SK-N-SH (cell line): ENCODE measurements around the gene TEKT4. TPM values are rescaled to one million over a fixed set of nuclear protein-coding genes. Genes with fewer than 3 reads are reported as not detected.

Experiments used
- CTCF ChIA-PET: fragments of 300-600, 350-600 bp; formaldehyde crosslinking; extraction: SDS; loops from one replicate; lab custom pipeline; 2021; lab: Yijun Ruan, JAX
- POLR2A ChIA-PET: fragments of 350-600 bp; sonication (Branson Sonifier 250); formaldehyde crosslinking; extraction: SDS; loops from one replicate; lab custom pipeline; 2020; ENCODE audit warnings: antibody characterized with exemption, inconsistent platforms; lab: Yijun Ruan, JAX
- DNase-seq: peaks from one replicate; pipeline ENCODE4 v3.0.0; 2012
- H2AFZ ChIP-seq: fragments of 200-600 bp; sonication (generic); 2 replicates; pipeline ENCODE4 v1.8.1; 2016; ENCODE audit warnings: antibody characterized with exemption, mild to moderate bottlenecking, low read depth
- H3F3A ChIP-seq: fragments of 200-600 bp; sonication (generic); replicated peaks from 2 replicates; pipeline ENCODE3; 2016; ENCODE audit warnings: antibody characterized with exemption, mild to moderate bottlenecking; ENCODE audit not compliant: insufficient read depth
- H3K27ac ChIP-seq, 2 experiments: fragments of 200-500 bp in 1 of 2; fragments of 200-600 bp in 1 of 2; sonication (Bioruptor generic) in 1 of 2; sonication (generic), shearing (Covaris generic) in 1 of 2; 2 replicates each; pipeline versions ENCODE4 v1.5.1 to v1.6.1; 2014 to 2016; ENCODE audit warnings: low read depth in 2 of 2, inconsistent platforms in 1 of 2, low read length in 1 of 2, mild to moderate bottlenecking in 1 of 2, mixed read lengths in 1 of 2
- H3K27me3 ChIP-seq: fragments of 200-600 bp; sonication (generic), shearing (Covaris generic); 2 replicates; pipeline ENCODE4 v1.6.1; 2016; ENCODE audit warnings: mixed run types; ENCODE audit not compliant: insufficient read depth
- H3K36me3 ChIP-seq, 2 experiments: fragments of 200-500 bp in 1 of 2; fragments of 200-600 bp in 1 of 2; sonication (Bioruptor generic) in 1 of 2; sonication (generic) in 1 of 2; replicated peaks in 1 of 2; 2 replicates each; pipeline versions ENCODE3 to v1.5.1; 2014 to 2016; ENCODE audit warnings: low read length in 1 of 2, mild to moderate bottlenecking in 1 of 2; ENCODE audit not compliant: insufficient read depth in 2 of 2, control insufficient read depth in 1 of 2
- H3K4me1 ChIP-seq, 2 experiments: fragments of 200-500 bp in 1 of 2; fragments of 200-600 bp in 1 of 2; sonication (Bioruptor generic) in 1 of 2; sonication (generic), shearing (Covaris generic) in 1 of 2; 2 replicates each; pipeline versions ENCODE4 v1.5.1 to v1.6.1; 2014 to 2016; ENCODE audit warnings: low read depth in 1 of 2, low read length in 1 of 2, mixed run types in 1 of 2; ENCODE audit not compliant: insufficient read depth in 2 of 2, control insufficient read depth in 1 of 2
- H3K4me2 ChIP-seq: fragments of 200-600 bp; sonication (generic), shearing (Covaris generic); 2 replicates; pipeline ENCODE4 v1.6.1; 2017; ENCODE audit warnings: mixed run types
- H3K4me3 ChIP-seq, 2 experiments: fragments of 200-500 bp in 1 of 2; fragments of 200-600 bp in 1 of 2; sonication (Bioruptor generic) in 1 of 2; sonication (generic), shearing (Covaris generic) in 1 of 2; 2 replicates each; pipeline versions ENCODE4 v1.5.1 to v1.8.1; 2014 to 2016; ENCODE audit warnings: low read depth in 2 of 2, inconsistent platforms in 1 of 2, low read length in 1 of 2, mild to moderate bottlenecking in 1 of 2, mixed read lengths in 1 of 2, moderate library complexity in 1 of 2
- H3K79me2 ChIP-seq: fragments of 200-600 bp; sonication (generic); 2 replicates; pipeline ENCODE4 v1.8.1; 2017; ENCODE audit warnings: mild to moderate bottlenecking; ENCODE audit not compliant: insufficient read depth
- H3K9ac ChIP-seq: fragments of 200-600 bp; sonication (generic); 2 replicates; pipeline ENCODE4 v1.6.1; 2017; ENCODE audit warnings: mixed run types
- H3K9me2 ChIP-seq: fragments of 200-600 bp; sonication (generic); 2 replicates; pipeline ENCODE4 v1.6.1; 2017; ENCODE audit warnings: mixed run types
- H3K9me3 ChIP-seq: fragments of 200-600 bp; sonication (generic); 2 replicates; pipeline ENCODE4 v1.6.1; 2017; ENCODE audit warnings: mixed run types, mild to moderate bottlenecking, moderate library complexity
- H4K20me1 ChIP-seq: fragments of 200-600 bp; sonication (generic); 2 replicates; pipeline ENCODE4 v1.6.1; 2017; ENCODE audit warnings: mild to moderate bottlenecking, mixed run types; ENCODE audit not compliant: insufficient read depth
- CHD2 ChIP-seq: fragments of 150-350 bp; IDR thresholded peaks from 2 replicates; pipeline ENCODE4 v1.6.1; 2018; ENCODE audit warnings: low read length; ENCODE audit not compliant: partially characterized antibody
- CTCF ChIP-seq: fragments of 200-600 bp; sonication (generic); IDR thresholded peaks from 2 replicates; pipeline ENCODE4 v1.6.1; 2017; ENCODE audit warnings: antibody characterized with exemption, mild to moderate bottlenecking, moderate library complexity
- FOXJ3 ChIP-seq: sonication (generic); formaldehyde crosslinking; IDR thresholded peaks from 2 replicates; pipeline ENCODE4 v1.5.1; 2020; ENCODE audit warnings: mild to moderate bottlenecking, missing genetic modification reagents
- GABPA ChIP-seq: IDR thresholded peaks from 2 replicates; pipeline ENCODE4 v1.4.0; 2012; ENCODE audit warnings: low read depth, mild to moderate bottlenecking
- JUND ChIP-seq: IDR thresholded peaks from 2 replicates; pipeline ENCODE4 v1.4.0; 2012
- MXI1 ChIP-seq: IDR thresholded peaks from 2 replicates; pipeline ENCODE4 v1.6.1; 2012; ENCODE audit warnings: mild to moderate bottlenecking, low read depth, low read length, improper control_type of control experiment
- REST ChIP-seq: IDR thresholded peaks from 2 replicates; pipeline ENCODE4 v1.6.1; 2012; ENCODE audit warnings: mild to moderate bottlenecking, low read depth, low read length, moderate library complexity
- SMC3 ChIP-seq: IDR thresholded peaks from 2 replicates; pipeline ENCODE4 v1.6.1; 2012; ENCODE audit warnings: low read depth, low read length, improper control_type of control experiment
- WGBS: methylation state at CpG from one replicate; pipeline ENCODE4 v1.1.6; 2017; ENCODE audit warnings: low lambda C conversion rate; 5-methylcytosine and 5-hydroxymethylcytosine counted together
- polyA plus RNA-seq, 3 experiments: library from polyadenylated mRNA; depleted of rRNA; stranded (reverse); fragments of >200 nt; gene quantifications; 2 replicates each; pipeline ENCODE4 v1.2.3, GENCODE V29; 2012
- TF ChIP-seq, protein P1 (sequence below): IDR thresholded peaks from 2 replicates; pipeline ENCODE4 v1.4.0; 2012; ENCODE audit warnings: low read depth, borderline replicate concordance
- TF ChIP-seq, protein P2 (sequence below): fragments of 150-350 bp; IDR thresholded peaks from 2 replicates; pipeline ENCODE4 v1.6.1; 2017; ENCODE audit warnings: antibody characterized with exemption, low read length, low read depth, borderline replicate concordance

The TEKT4 gene
- polyA plus RNA-seq, 1 of the 3 experiments (the other 2 are of a cell fraction), result not detected

GRCh38 chr2:94872676-94873361 is 1.6 kb downstream of the TEKT4 start:
- peaks cover 28% of the 10 kb centered on the region; the same call in 1 of the 2 replicates for H3K27me3 ChIP-seq
- POLR2A ChIA-PET, result no interaction called here
- TF ChIP-seq, protein P1, sequence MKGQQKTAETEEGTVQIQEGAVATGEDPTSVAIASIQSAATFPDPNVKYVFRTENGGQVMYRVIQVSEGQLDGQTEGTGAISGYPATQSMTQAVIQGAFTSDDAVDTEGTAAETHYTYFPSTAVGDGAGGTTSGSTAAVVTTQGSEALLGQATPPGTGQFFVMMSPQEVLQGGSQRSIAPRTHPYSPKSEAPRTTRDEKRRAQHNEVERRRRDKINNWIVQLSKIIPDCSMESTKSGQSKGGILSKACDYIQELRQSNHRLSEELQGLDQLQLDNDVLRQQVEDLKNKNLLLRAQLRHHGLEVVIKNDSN, result no peak
- TF ChIP-seq MXI1, result no peak
- TF ChIP-seq GABPA, result no peak
- TF ChIP-seq, all 33 proteins: peak for 0
- Histone ChIP-seq H4K20me1 (no peaks in the 10 kb centered on the region), H3K9me3 (no peaks in the 10 kb centered on the region), H3K36me3 (no peaks in the 10 kb centered on the region), H3K9ac (no peak overlapping the region), H3K4me3 (no peak overlapping the region), H3K4me1 (no peaks in the 10 kb centered on the region; a peak in 1 of 4 replicates), H3K4me2 (no peak overlapping the region), H3F3A (no peaks in the 10 kb centered on the region), H3K27ac (no peak overlapping the region), H3K9me2 (no peaks in the 10 kb centered on the region), H2AFZ (no peak overlapping the region), H3K79me2 (no peaks in the 10 kb centered on the region)
- CTCF ChIA-PET, result interaction anchor here (1.2 to 1.3 kb wide), 3 partner anchors 8 to 243 kb away, joined by 4 read pairs; no protein-coding TSS in a partner anchor
- 21% methylated on average over 5 of the region's 12 CpGs for WGBS
- DNase-seq, result peak; percentile 7

- H3K36me3 ChIP-seq, result no peaks in the 10 kb centered on the region
- POLR2A ChIA-PET, result no interaction called here
- H2AFZ ChIP-seq, result no peak overlapping the region
- no peaks in the 10 kb centered on the region for H3K79me2 ChIP-seq
- no peak overlapping the region for H3K4me2 ChIP-seq
- H3K9me2 ChIP-seq, result no peaks in the 10 kb centered on the region
- TF ChIP-seq FOXJ3 (CRISPR knock-in tag) (no peak), CTCF (no peak), JUND (no peak), REST (no peak), SMC3 (no peak), CHD2 (no peak)
- TF ChIP-seq, protein P2, sequence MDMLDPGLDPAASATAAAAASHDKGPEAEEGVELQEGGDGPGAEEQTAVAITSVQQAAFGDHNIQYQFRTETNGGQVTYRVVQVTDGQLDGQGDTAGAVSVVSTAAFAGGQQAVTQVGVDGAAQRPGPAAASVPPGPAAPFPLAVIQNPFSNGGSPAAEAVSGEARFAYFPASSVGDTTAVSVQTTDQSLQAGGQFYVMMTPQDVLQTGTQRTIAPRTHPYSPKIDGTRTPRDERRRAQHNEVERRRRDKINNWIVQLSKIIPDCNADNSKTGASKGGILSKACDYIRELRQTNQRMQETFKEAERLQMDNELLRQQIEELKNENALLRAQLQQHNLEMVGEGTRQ, result no peak
- H3K9me3 ChIP-seq, result no peaks in the 10 kb centered on the region
- H3K27ac ChIP-seq, result no peak overlapping the region
- H3F3A ChIP-seq, result no peaks in the 10 kb centered on the region
- peaks cover 28% of the 10 kb centered on the region; the same call in 1 of the 2 replicates for H3K27me3 ChIP-seq
- H3K4me3 ChIP-seq, result peak overlapping the region in 1 of 2 experiments; percentile 43; a peak in 1 of 4 replicates
- H4K20me1 ChIP-seq, result no peaks in the 10 kb centered on the region
- CTCF ChIA-PET, result interaction anchor here (1.2 to 1.3 kb wide), 3 partner anchors 9 to 242 kb away, joined by 4 read pairs; no protein-coding TSS in a partner anchor
- peak; percentile 19 for DNase-seq
- H3K9ac ChIP-seq, result no peak overlapping the region
- no peaks in the 10 kb centered on the region; a peak in 1 of 4 replicates for H3K4me1 ChIP-seq
- 11% methylated on average over 6 of the region's 28 CpGs for WGBS
Measured at GRCh38 chr2:94873362-94874276, 2.4 kb downstream of the TEKT4 start.
